Measurements from ENCODE around the gene TBC1D4.
"Not testable (repeated sequence)": the region's sequence is repeated elsewhere in the genome, so short reads cannot be mapped to it uniquely, and the experiment has no call there.

Gene TBC1D4

GRCh38 chr13:75355609-75356008, 126.4 kb downstream of the TBC1D4 start:
- DNase-seq, result no peak

DNA sequence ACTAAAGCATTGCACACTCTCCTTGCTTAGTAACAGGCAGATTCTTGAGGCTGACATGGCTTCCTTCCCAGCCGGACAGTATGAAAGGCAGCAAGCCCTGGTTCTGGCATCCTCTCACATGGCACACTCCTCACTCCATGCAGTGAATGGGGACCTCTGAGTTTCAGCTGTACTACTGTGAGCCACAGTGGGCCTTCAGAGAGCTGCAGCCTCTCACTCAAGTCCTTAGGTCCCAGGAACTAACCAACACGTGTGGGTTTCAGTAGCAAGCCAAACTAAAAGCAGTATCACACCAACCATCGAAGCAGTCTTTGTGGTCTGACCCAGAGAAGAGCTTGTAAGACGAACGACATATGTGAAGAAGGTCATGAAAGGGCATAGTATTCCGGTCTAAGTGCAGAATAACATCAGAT, 128.2 kb downstream of the TBC1D4 start:
- no peak for DNase-seq

- no peak for DNase-seq
Observed at GRCh38 chr13:75352641-75353327, 129.2 kb downstream of the TBC1D4 start.

GRCh38 chr13:75351538-75351937, 130.4 kb downstream of the TBC1D4 start:
- DNase-seq, result not testable (repeated sequence)

DNA sequence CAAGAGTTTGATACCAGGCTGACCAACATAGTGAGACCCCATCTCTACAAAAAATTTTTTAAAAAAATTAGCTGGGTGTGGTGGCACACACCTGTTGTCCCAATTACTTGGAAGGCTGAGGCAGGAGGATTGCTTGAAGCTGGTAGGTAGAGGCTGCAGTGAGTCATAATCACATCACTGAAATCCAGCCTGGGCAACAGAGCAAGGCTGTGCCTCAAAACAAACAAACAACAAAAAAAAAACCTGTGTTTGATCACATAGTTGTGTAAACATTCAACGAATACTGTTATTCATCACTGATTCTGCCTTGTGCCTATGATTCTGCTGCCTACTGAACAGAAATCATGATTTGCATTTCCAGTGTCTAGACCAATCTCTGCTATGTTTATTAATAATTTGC, 134.0 kb downstream of the TBC1D4 start:
- DNase-seq, result no peak

DNA sequence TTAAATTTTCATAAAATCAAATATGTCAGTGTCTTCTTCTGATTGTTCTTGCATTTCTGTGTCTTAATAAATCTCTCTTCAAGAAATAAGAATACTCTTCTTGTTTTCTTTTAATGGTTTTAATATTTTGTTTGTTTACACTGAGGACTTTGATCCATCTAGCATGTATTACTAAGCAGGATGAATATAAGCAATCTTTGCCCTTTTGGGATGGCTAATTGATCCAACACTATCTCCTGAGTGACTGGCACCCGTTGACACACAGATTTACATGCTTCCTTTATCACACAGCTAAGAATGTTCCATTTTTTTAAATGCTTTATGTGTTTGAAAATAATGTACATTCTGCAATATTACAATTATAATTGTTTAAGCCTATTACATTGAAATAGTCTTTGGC, 134.5 kb downstream of the TBC1D4 start:
- DNase-seq, result no peak

GRCh38 chr13:75345193-75345592, 136.8 kb downstream of the TBC1D4 start:
- no peak for DNase-seq

- no peak for DNase-seq
Observed at GRCh38 chr13:75341028-75341427, 140.9 kb downstream of the TBC1D4 start.

- no peak for DNase-seq
Observed at GRCh38 chr13:75339635-75340374, 142.2 kb downstream of the TBC1D4 start.

GRCh38 chr13:75334634-75335447, 147.1 kb downstream of the TBC1D4 start:
- no peak for DNase-seq

- DNase-seq, result no peak
Observed at GRCh38 chr13:75333103-75333502, 148.9 kb downstream of the TBC1D4 start.

GRCh38 chr13:75331792-75332349, 150.1 kb downstream of the TBC1D4 start:
- DNase-seq, result no peak

- no peak for DNase-seq
Observed at GRCh38 chr13:75330770-75331169, 151.2 kb downstream of the TBC1D4 start.

- no peak for DNase-seq
Observed at GRCh38 chr13:75329723-75330122, 152.2 kb downstream of the TBC1D4 start.

DNA sequence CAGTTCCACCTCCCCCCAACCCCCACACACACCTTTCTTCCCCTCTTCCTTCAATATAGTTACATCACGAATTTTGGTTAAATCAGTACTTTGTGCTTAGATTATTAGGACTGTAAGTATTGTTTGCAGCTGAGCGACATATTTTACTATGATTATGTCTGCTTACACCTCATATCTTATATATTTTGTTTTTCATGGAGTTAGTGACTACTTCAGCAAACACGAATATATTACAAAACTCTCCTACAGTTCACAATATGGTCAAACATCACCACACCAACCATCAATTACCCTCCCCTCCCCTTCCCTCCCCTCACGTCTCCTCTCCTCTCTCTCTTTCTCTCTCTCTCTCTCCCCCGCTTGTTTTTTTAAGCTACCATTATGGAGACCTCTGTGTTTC, 152.9 kb downstream of the TBC1D4 start:
- DNase-seq, result no peak

DNA sequence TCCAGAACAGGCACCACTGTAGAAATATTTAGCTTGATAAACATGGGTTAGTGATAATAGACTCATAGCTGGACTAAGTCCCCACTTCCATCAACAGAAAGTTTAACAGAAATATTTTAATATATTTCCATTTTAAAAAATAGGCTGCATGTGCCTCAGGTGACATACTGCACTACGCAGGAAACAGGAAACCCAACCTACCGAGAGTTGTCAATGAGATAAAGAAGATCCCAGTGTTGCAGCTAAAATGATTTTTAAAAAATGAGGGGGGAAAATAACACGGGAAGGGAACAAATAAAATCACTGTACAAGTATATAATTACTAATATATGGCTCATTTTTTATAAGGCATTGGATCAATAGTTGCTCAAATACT, 154.8 kb downstream of the TBC1D4 start:
- DNase-seq, result no peak

- DNase-seq, result no peak
Observed at GRCh38 chr13:75326173-75327134, 155.5 kb downstream of the TBC1D4 start.

GRCh38 chr13:75325711-75326110, 156.3 kb downstream of the TBC1D4 start:
- DNase-seq, result no peak

DNA sequence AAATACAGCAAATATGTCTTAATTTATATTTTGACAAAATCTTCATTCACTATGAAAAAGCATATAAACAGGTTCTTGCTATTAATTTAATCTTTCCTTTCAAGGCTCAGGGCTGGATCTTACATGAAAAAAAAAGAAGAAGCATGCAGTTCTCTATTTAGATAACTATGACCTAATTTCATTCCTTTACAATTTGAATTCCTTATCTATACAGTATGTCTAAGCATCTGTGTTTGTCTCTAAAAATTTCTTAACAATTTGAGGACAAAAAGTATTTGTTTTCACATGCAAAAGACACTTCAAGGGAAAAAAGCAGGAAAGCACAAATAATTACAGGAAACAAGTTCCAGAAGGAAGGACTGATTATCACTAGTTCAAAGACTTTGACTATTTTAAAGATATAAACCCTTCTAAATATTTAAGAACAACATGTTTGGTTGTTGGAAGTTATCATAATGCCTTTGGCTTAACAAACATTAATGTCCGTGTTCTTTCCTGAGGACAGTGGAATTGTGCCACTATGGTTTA, 157.5 kb downstream of the TBC1D4 start:
- no peak for DNase-seq

DNA sequence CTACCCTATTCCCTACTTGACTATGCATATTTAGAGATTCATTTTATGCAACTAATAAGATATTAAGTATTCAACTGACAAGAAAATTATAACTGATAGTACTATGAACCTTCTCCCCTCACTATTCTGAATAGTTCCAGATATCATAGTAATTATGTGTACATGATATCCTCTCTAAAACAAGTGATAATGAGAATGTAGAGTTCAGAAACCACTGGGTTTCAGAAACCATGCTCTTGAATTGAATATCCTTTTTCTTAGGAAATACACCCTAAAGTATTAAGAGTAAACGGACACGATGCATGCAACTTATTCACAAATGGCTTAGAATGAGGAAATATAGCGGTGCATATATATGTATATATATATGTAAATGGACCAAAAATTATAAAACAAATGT, 160.9 kb downstream of the TBC1D4 start:
- DNase-seq, result no peak

GRCh38 chr13:75319254-75319653, 162.7 kb downstream of the TBC1D4 start:
- no peak for DNase-seq

Data from NCI-H1092 (cell line).